ENCODE measurements around the gene DPM3. TPM values are rescaled to one million over a fixed set of nuclear protein-coding genes. Genes with fewer than 3 reads are reported as not detected.

The DPM3 gene
- total and polyA plus RNA-seq, 2 experiments from 2014 or later: 102 to 105 TPM

GRCh38 chr1:155091071-155092051 is 49.0 kb downstream of the DPM3 start:
- no peaks in the 10 kb centered on the region for H3K27me3 ChIP-seq
- H3K36me3 ChIP-seq: no peaks in the 10 kb centered on the region
- no peak overlapping the region for H3K27ac ChIP-seq
- TF ChIP-seq CTCF (IDR thresholded peaks at IDR 0.05; ENCODE audit: low read depth, low read length): peak; percentile 96
- peak; percentile 81 to 85 for DNase-seq (ENCODE audit: low read depth in 1 of 2, low spot score in 1 of 2)
- no peak overlapping the region for H3K4me3 ChIP-seq
- no peaks in the 10 kb centered on the region for H3K9me3 ChIP-seq (ENCODE audit: low read depth)
- H3K4me1 ChIP-seq (ENCODE audit: low read depth): peaks cover 24% of the 10 kb centered on the region

Other genes with a start within 250 kb of the DPM3 start
- 20.1 and 23.8 TPM in 2 replicates for gene PMVK, start 203.8 kb downstream of the DPM3 start, total RNA-seq
- 94.4 and 95.4 TPM in 2 replicates for gene PMVK, start 203.8 kb downstream of the DPM3 start, polyA plus RNA-seq
- 155 and 161 TPM in 2 replicates for gene PBXIP1, start 184.4 kb downstream of the DPM3 start, total RNA-seq
- 93.7 and 108 TPM in 2 replicates for gene PBXIP1, start 184.4 kb downstream of the DPM3 start, polyA plus RNA-seq
- gene PYGO2, start 178.7 kb downstream of the DPM3 start, total RNA-seq: 45.6 and 48.0 TPM in 2 replicates
- gene PYGO2, start 178.7 kb downstream of the DPM3 start, polyA plus RNA-seq: 45.3 and 49.2 TPM in 2 replicates
- gene SHC1, start 169.8 kb downstream of the DPM3 start, total RNA-seq: 80.0 and 80.3 TPM in 2 replicates
- gene SHC1, start 169.8 kb downstream of the DPM3 start, polyA plus RNA-seq: 66.8 and 70.7 TPM in 2 replicates
- 52.9 and 96.5 TPM in 2 replicates for gene CKS1B, start 165.8 kb downstream of the DPM3 start, total RNA-seq
- 157 and 337 TPM in 2 replicates for gene CKS1B, start 165.8 kb downstream of the DPM3 start, polyA plus RNA-seq
- 34.3 and 39.7 TPM in 2 replicates for gene FLAD1, start 157.2 kb downstream of the DPM3 start, total RNA-seq
- gene FLAD1, start 157.2 kb downstream of the DPM3 start, polyA plus RNA-seq: 59.2 and 60.8 TPM in 2 replicates
- gene LENEP, start 146.9 kb downstream of the DPM3 start, total RNA-seq: not detected in 2 replicates
- 0.72 TPM in 1 of 2 replicates, not detected in the other for gene LENEP, start 146.9 kb downstream of the DPM3 start, polyA plus RNA-seq
- 25.5 and 25.6 TPM in 2 replicates for gene ZBTB7B, start 137.7 kb downstream of the DPM3 start, total RNA-seq
- gene ZBTB7B, start 137.7 kb downstream of the DPM3 start, polyA plus RNA-seq: 4.6 and 4.7 TPM in 2 replicates
- 4.3 and 5.4 TPM in 2 replicates for gene DCST2, start 106.8 kb downstream of the DPM3 start, total RNA-seq
- gene DCST2, start 106.8 kb downstream of the DPM3 start, polyA plus RNA-seq: 1.1 and 3.8 TPM in 2 replicates
- gene DCST1, start 106.7 kb downstream of the DPM3 start, total RNA-seq: not detected in 2 replicates
- 0.27 and 0.57 TPM in 2 replicates for gene DCST1, start 106.7 kb downstream of the DPM3 start, polyA plus RNA-seq
- 19.5 and 23.0 TPM in 2 replicates for gene ADAM15, start 89.2 kb downstream of the DPM3 start, total RNA-seq
- 23.0 and 25.2 TPM in 2 replicates for gene ADAM15, start 89.2 kb downstream of the DPM3 start, polyA plus RNA-seq
- gene EFNA4, start 76.8 kb downstream of the DPM3 start, total RNA-seq: 29.2 and 36.0 TPM in 2 replicates
- 18.3 and 29.6 TPM in 2 replicates for gene EFNA4, start 76.8 kb downstream of the DPM3 start, polyA plus RNA-seq
- gene EFNA3, start 61.7 kb downstream of the DPM3 start, total RNA-seq: 26.3 and 31.9 TPM in 2 replicates
- gene EFNA3, start 61.7 kb downstream of the DPM3 start, polyA plus RNA-seq: 34.2 and 43.0 TPM in 2 replicates
- 39.1 and 43.1 TPM in 2 replicates for gene EFNA1, start 12.7 kb downstream of the DPM3 start, total RNA-seq
- gene EFNA1, start 12.7 kb downstream of the DPM3 start, polyA plus RNA-seq: 83.5 and 104 TPM in 2 replicates
- gene SLC50A1, start 4.7 kb downstream of the DPM3 start, total RNA-seq: 18.4 and 20.9 TPM in 2 replicates
- 45.1 and 50.7 TPM in 2 replicates for gene SLC50A1, start 4.7 kb downstream of the DPM3 start, polyA plus RNA-seq
- gene KRTCAP2, start 32.8 kb upstream of the DPM3 start, total RNA-seq: 122 and 124 TPM in 2 replicates
- gene KRTCAP2, start 32.8 kb upstream of the DPM3 start, polyA plus RNA-seq: 357 and 428 TPM in 2 replicates
- gene TRIM46, start 33.3 kb upstream of the DPM3 start, total RNA-seq: 3.6 and 5.4 TPM in 2 replicates
- gene TRIM46, start 33.3 kb upstream of the DPM3 start, polyA plus RNA-seq: 2.9 and 3.2 TPM in 2 replicates
- 10.8 and 14.2 TPM in 2 replicates for gene THBS3, start 67.4 kb upstream of the DPM3 start, total RNA-seq
- 9.4 and 15.1 TPM in 2 replicates for gene THBS3, start 67.4 kb upstream of the DPM3 start, polyA plus RNA-seq
- 24.7 and 45.0 TPM in 2 replicates for gene MTX1, start 68.2 kb upstream of the DPM3 start, total RNA-seq
- 31.9 and 50.2 TPM in 2 replicates for gene MTX1, start 68.2 kb upstream of the DPM3 start, polyA plus RNA-seq
- gene ENTREP3, start 115.0 kb upstream of the DPM3 start, total RNA-seq: 39.5 and 46.2 TPM in 2 replicates
- gene ENTREP3, start 115.0 kb upstream of the DPM3 start, polyA plus RNA-seq: 42.0 and 59.2 TPM in 2 replicates
- gene SCAMP3, start 121.8 kb upstream of the DPM3 start, total RNA-seq: 67.3 and 109 TPM in 2 replicates
- gene SCAMP3, start 121.8 kb upstream of the DPM3 start, polyA plus RNA-seq: 100 and 172 TPM in 2 replicates
- 57.3 and 65.3 TPM in 2 replicates for gene CLK2, start 133.0 kb upstream of the DPM3 start, total RNA-seq
- 45.1 and 68.5 TPM in 2 replicates for gene CLK2, start 133.0 kb upstream of the DPM3 start, polyA plus RNA-seq
- 1.7 and 3.5 TPM in 2 replicates for gene HCN3, start 136.9 kb upstream of the DPM3 start, total RNA-seq
- 3.7 and 12.9 TPM in 2 replicates for gene HCN3, start 136.9 kb upstream of the DPM3 start, polyA plus RNA-seq
- 0.06 TPM in 1 of 2 replicates, not detected in the other for gene PKLR, start 160.9 kb upstream of the DPM3 start, total RNA-seq
- gene PKLR, start 160.9 kb upstream of the DPM3 start, polyA plus RNA-seq: not detected in 2 replicates
- gene FDPS, start 168.3 kb upstream of the DPM3 start, total RNA-seq: 167 and 310 TPM in 2 replicates
- 269 and 565 TPM in 2 replicates for gene FDPS, start 168.3 kb upstream of the DPM3 start, polyA plus RNA-seq
- gene RUSC1, start 180.4 kb upstream of the DPM3 start, total RNA-seq: 25.9 and 35.6 TPM in 2 replicates
- 26.7 and 44.4 TPM in 2 replicates for gene RUSC1, start 180.4 kb upstream of the DPM3 start, polyA plus RNA-seq